ENCODE results near the gene SDSL. TPM values are rescaled to one million over a fixed set of nuclear protein-coding genes. Genes with fewer than 3 reads are reported as not detected.

The SDSL gene
- total and polyA plus RNA-seq, 2 experiments from 2014 or later = not detected

GRCh38 chr12:113385282-113385882, 36.8 kb upstream of the SDSL start:
- no peak for ATAC-seq
- no peak overlapping the region for H3K27ac ChIP-seq (ENCODE audit: low read depth)

DNA sequence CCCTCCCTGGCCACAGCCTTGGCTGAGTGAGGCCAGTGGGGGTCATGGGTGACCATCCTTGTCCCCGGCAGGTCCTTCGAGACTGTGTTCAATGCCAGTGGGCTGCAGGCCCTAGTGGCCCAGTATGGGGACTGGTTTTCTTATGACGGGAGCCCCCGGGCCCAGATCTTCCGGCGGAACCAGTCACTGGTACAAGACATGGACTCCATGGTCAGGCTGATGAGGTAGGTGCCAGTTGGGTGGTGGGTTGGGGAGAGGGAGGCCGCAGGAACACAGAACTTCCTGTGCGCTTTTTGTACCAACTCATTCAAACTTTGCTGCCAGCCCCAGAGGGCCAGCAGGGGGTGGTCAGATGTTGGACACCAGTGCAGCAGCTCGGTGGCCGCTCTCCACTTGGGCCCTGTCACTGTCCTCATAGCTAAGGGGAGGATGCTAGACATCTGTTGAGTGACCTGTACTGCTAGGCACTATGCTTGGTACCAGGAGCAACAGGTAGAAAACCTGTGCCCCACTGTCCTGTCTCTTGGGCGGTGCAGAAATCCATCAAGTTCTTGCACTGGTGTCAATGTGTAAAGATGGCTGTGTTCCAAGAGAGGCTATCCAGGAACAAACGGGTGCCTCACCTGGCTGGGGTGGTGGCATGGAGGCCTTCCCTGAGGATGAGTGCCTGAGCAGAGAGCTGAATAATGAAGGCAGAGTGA, 35.2 kb upstream of the SDSL start:
- Histone ChIP-seq H3F3A (replicated peaks; ENCODE audit: low read depth) (0 out of 2 replicates have a peak, but pooled peaks cover under 1% of the 10 kb centered on the region), H3K4me1 (ENCODE audit: insufficient read depth) (no peaks in the 10 kb centered on the region), H3K79me2 (replicated peaks; ENCODE audit: insufficient read depth) (no peaks in the 10 kb centered on the region), H3K36me3 (ENCODE audit: insufficient read depth) (no peaks in the 10 kb centered on the region), H3K4me3 (no peak overlapping the region), H3K9me2 (ENCODE audit: insufficient read depth) (no peaks in the 10 kb centered on the region), H3K27me3 (ENCODE audit: insufficient read depth) (no peaks in the 10 kb centered on the region), H4K20me1 (replicated peaks; ENCODE audit: insufficient read depth) (no peaks in the 10 kb centered on the region), H3K27ac (ENCODE audit: low read depth) (no peak overlapping the region), H2AFZ (no peak overlapping the region), H3K4me2 (no peak overlapping the region)
- Mint-ChIP-seq H3K36me3 (ENCODE audit: low read depth) (peaks cover 12% of the 10 kb centered on the region), H3K27ac (no peak overlapping the region), H3K27me3 (ENCODE audit: insufficient read depth, low read depth, poor library complexity) (peaks cover 3% of the 10 kb centered on the region), H3K4me3 (no peak overlapping the region), H3K4me1 (no peaks in the 10 kb centered on the region), H3K9me3 (no peaks in the 10 kb centered on the region; the same call in 2 of the 3 replicates)
- ATAC-seq (no peak), DNase-seq (ENCODE audit: low spot score) (no peak)
- TF ChIP-seq, protein P1, sequence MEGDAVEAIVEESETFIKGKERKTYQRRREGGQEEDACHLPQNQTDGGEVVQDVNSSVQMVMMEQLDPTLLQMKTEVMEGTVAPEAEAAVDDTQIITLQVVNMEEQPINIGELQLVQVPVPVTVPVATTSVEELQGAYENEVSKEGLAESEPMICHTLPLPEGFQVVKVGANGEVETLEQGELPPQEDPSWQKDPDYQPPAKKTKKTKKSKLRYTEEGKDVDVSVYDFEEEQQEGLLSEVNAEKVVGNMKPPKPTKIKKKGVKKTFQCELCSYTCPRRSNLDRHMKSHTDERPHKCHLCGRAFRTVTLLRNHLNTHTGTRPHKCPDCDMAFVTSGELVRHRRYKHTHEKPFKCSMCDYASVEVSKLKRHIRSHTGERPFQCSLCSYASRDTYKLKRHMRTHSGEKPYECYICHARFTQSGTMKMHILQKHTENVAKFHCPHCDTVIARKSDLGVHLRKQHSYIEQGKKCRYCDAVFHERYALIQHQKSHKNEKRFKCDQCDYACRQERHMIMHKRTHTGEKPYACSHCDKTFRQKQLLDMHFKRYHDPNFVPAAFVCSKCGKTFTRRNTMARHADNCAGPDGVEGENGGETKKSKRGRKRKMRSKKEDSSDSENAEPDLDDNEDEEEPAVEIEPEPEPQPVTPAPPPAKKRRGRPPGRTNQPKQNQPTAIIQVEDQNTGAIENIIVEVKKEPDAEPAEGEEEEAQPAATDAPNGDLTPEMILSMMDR (conservative IDR thresholded peaks at IDR 0.05; ENCODE audit: low read depth in 2 of 2) = no peak
- TF ChIP-seq ZNF331 (CRISPR knock-in tag; IDR thresholded peaks at IDR 0.05; ENCODE audit: low read depth) = no peak
- TF ChIP-seq EZH2 (IDR thresholded peaks at IDR 0.05; ENCODE audit: low read depth, unreplicated experiment) = no peak
- no peak for TF ChIP-seq NANOG (IDR thresholded peaks at IDR 0.05; ENCODE audit: borderline replicate concordance)
- TF ChIP-seq CREB1 (CRISPR knock-in tag; IDR thresholded peaks at IDR 0.05; ENCODE audit: low read depth) = no peak
- TF ChIP-seq, protein P2, sequence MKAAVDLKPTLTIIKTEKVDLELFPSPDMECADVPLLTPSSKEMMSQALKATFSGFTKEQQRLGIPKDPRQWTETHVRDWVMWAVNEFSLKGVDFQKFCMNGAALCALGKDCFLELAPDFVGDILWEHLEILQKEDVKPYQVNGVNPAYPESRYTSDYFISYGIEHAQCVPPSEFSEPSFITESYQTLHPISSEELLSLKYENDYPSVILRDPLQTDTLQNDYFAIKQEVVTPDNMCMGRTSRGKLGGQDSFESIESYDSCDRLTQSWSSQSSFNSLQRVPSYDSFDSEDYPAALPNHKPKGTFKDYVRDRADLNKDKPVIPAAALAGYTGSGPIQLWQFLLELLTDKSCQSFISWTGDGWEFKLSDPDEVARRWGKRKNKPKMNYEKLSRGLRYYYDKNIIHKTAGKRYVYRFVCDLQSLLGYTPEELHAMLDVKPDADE (IDR thresholded peaks at IDR 0.05) = no peak
- TF ChIP-seq ZNF114 (CRISPR knock-in tag; IDR thresholded peaks at IDR 0.05) = no peak
- no peak for TF ChIP-seq POLR2AphosphoS5 (IDR thresholded peaks at IDR 0.05; ENCODE audit: low read depth)
- TF ChIP-seq STAT1 (IDR thresholded peaks at IDR 0.05; ENCODE audit: unreplicated experiment) = no peak
- TF ChIP-seq EZH2phosphoT487 (IDR thresholded peaks at IDR 0.05; ENCODE audit: unreplicated experiment) = no peak

More at GRCh38 chr12:113385282-113385882, 36.8 kb upstream of the SDSL start:
- Mint-ChIP-seq H3K4me3 (no peak overlapping the region), H3K36me3 (ENCODE audit: low read depth) (peaks cover 12% of the 10 kb centered on the region), H3K9me3 (no peaks in the 10 kb centered on the region; the same call in 2 of the 3 replicates), H3K27me3 (ENCODE audit: insufficient read depth, low read depth, poor library complexity) (peaks cover 3% of the 10 kb centered on the region), H3K4me1 (no peaks in the 10 kb centered on the region), H3K27ac (no peak overlapping the region)
- Histone ChIP-seq H2AFZ (no peak overlapping the region), H4K20me1 (replicated peaks; ENCODE audit: insufficient read depth) (no peaks in the 10 kb centered on the region), H3K9me2 (ENCODE audit: insufficient read depth) (no peaks in the 10 kb centered on the region), H3K4me1 (ENCODE audit: insufficient read depth) (no peaks in the 10 kb centered on the region), H3K4me3 (no peak overlapping the region), H3K27me3 (ENCODE audit: insufficient read depth) (no peaks in the 10 kb centered on the region), H3K79me2 (replicated peaks; ENCODE audit: insufficient read depth) (no peaks in the 10 kb centered on the region), H3K36me3 (ENCODE audit: insufficient read depth) (no peaks in the 10 kb centered on the region), H3K4me2 (no peak overlapping the region), H3F3A (replicated peaks; ENCODE audit: low read depth) (no peaks in the 10 kb centered on the region)
- no peak for DNase-seq (ENCODE audit: low spot score)
- no peak for TF ChIP-seq EZH2 (IDR thresholded peaks at IDR 0.05; ENCODE audit: low read depth, unreplicated experiment)
- TF ChIP-seq, protein P3, sequence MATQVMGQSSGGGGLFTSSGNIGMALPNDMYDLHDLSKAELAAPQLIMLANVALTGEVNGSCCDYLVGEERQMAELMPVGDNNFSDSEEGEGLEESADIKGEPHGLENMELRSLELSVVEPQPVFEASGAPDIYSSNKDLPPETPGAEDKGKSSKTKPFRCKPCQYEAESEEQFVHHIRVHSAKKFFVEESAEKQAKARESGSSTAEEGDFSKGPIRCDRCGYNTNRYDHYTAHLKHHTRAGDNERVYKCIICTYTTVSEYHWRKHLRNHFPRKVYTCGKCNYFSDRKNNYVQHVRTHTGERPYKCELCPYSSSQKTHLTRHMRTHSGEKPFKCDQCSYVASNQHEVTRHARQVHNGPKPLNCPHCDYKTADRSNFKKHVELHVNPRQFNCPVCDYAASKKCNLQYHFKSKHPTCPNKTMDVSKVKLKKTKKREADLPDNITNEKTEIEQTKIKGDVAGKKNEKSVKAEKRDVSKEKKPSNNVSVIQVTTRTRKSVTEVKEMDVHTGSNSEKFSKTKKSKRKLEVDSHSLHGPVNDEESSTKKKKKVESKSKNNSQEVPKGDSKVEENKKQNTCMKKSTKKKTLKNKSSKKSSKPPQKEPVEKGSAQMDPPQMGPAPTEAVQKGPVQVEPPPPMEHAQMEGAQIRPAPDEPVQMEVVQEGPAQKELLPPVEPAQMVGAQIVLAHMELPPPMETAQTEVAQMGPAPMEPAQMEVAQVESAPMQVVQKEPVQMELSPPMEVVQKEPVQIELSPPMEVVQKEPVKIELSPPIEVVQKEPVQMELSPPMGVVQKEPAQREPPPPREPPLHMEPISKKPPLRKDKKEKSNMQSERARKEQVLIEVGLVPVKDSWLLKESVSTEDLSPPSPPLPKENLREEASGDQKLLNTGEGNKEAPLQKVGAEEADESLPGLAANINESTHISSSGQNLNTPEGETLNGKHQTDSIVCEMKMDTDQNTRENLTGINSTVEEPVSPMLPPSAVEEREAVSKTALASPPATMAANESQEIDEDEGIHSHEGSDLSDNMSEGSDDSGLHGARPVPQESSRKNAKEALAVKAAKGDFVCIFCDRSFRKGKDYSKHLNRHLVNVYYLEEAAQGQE (IDR thresholded peaks at IDR 0.05; ENCODE audit: unreplicated experiment) = no peak

Data from GM23338 (cell line).